CD4-positive, alpha-beta T cell treated with Interleukin-1 beta for 1 hour (primary cell): Measurements from ENCODE around the gene NFKB1.
"Not testable (repeated sequence)": the region's sequence is repeated elsewhere in the genome, so short reads cannot be mapped to it uniquely, and the experiment has no call there.

Source experiments
- DNase-seq, 2 donors: peaks; one replicate each; pipeline ENCODE4 v3.0.0-alpha.2; 2020 to 2022

NFKB1 gene

GRCh38 chr4:102569200-102569599 is 68.0 kb downstream of the NFKB1 start:
- DNase-seq, result no peak

DNA sequence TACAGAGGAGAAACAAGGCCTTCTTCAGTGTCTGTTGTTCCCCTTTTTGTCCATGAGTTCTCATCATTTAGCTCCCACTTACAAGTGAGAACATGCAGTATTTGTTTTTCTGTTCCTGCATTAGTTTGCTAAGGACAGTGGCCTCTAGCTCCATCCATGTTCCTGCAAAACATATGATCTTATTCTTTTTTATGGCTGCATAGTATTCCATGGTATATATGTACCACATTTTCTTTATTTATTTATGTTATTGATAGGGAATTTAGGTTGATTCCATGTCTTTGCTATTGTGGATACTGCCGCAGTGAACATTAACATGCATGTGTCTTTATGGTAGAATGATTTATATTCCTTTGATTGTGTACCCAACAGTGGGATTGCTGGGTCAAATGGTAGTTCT is 69.1 kb downstream of the NFKB1 start:
- DNase-seq, result not testable (repeated sequence)

DNA sequence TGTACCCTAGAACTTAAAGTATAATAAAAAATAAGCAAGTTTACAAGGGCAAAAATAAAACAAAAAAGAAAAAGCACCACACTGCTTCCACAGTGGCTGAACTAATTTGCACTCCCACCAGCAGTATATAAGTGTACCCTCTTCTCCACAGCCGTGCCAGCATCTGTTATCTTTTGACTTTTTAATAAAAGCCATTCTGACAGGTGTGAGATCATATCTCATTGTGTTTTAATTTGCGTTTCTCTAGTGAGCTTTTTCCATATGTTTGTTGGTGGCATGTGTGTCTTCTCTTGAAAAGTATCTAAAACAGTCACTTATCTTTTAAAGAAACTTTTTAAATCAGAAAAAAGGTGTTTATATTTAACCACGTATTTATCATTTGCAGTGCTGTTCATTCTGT is 71.3 kb downstream of the NFKB1 start:
- no peak for DNase-seq

- DNase-seq, result no peak
Measured at GRCh38 chr4:102574317-102574716, 73.2 kb downstream of the NFKB1 start.

- no peak for DNase-seq
Measured at GRCh38 chr4:102575369-102576129, 74.4 kb downstream of the NFKB1 start.

DNA sequence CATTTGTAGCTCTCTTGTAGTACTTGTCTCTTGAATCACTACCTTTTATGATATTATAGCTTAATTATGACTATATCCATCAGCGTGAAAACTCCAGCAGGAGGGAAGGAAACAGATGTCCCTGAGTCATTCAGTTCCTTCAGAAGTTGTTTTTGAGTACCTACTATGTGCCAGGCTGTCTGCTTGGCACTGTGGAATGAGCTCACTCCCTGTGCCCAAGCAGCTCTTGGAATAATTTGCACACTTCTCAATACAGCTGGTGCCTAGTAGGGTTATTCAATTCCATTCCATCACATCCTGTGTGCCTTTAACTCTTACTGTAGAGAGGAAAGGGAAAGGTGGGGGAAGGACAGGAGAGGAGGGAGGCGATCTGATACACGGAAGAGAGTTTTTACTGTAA is 77.1 kb downstream of the NFKB1 start:
- no peak for DNase-seq

DNA sequence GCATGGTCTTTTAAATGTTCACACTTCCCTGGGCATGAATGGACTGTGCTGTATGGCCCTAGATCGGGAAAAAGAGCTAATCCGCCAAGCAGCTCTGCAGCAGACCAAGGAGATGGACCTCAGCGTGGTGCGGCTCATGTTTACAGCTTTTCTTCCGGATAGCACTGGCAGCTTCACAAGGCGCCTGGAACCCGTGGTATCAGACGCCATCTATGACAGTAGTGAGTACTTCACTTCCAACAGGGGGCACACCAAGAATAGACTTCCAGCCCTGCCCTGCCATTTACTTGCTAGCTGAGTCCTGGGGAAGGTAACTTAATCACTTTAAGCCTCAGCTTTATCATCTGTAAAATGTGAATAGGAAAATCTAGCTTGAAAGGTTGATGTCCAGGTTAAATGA is 77.7 kb downstream of the NFKB1 start:
- peak; percentile 11 to 42 for DNase-seq

DNA sequence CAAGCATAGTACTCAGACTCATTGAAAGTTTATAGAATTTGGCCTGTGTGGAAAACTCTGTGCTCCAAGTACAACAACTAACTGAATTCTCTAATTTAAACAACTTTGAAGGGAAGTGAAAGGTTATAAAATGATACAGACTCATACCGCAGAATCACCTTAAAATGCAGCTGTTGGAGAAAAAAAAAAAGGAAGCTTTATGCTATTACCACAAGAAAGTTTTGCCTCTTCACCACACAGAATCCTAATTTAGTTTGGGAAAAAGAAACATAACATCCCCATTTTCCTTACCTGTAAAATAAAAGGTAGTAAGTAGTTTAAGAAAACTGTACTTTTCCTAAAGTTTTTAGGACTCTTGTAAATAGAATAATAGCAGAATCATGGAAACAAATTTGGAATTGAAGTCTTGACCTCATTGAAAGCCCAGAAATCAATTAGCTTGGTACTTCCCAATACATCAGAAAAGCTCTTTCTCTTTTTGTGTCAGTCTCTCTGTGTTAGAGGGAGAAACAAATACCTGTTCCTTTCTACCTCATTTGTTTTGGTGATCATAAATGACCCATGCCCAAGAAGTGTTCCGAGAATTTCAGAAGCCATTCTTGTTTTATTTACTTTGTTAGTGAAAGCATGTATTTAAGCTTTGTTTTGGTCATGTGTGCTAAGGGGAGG is 78.8 kb downstream of the NFKB1 start:
- DNase-seq, result no peak

DNA sequence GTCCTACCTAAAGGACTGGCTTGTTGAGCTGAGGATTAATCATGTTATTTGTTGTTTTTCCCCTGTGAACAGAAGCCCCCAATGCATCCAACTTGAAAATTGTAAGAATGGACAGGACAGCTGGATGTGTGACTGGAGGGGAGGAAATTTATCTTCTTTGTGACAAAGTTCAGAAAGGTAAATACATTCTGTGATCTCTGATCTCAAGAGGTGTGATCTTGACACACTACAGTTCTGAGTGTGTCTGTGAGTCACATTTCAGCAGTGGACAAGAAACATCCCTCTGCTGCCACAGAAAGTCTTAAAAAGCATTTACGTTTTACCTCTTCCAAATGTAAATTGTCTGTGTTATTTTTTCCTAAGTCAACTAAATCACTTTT is 79.3 kb downstream of the NFKB1 start:
- DNase-seq, result no peak

- no peak for DNase-seq
Measured at GRCh38 chr4:102584091-102584490, 82.9 kb downstream of the NFKB1 start.

DNA sequence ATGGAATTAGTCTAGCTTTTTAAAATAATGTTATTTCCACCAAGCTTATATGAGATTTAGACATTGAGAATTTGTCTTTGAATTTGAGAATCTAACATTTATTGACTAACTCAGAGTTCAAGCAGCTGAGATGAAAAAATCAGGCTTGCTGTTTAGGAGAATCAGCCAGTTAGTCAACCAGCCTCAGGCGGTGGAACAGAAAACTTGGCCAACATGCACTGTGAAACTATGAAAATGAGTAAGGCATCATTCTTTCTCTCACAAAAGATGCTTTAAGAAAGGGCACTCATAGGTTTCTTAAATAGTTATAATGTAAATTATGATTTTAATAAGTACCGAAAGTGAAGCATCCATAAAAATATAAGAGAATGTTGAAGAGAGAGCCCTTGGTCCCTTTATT is 84.2 kb downstream of the NFKB1 start:
- no peak for DNase-seq

DNA sequence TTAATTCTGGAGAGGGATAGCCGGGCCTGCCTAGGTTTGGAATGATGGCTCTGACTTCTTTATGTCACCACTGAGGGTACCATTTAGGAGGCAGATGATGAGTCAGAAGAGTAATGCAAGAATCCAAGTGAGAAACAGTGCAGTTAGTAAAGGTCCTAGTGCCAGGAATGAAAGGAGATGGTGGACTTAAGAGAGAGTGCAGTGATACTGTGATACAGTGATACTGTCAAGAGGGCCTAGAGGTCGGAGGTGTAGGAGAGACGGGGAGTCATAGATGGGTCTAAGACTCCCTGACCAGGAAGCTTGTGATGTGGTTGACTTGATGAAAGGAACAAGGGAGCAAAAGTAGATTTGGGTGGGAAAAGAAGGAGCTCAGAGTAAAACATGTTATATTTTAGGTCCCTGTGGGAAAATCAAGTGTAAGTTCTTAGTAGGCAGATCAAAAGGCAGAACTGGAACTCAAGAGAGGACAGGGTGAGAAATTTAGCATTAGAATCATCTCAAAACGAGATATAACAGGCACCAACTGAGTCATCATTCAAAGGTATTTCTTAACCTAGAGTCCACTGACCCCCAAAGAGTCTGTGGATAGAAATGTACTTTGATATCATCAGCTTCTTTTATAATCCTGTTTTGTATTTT is 85.0 kb downstream of the NFKB1 start:
- DNase-seq, result no peak

DNA sequence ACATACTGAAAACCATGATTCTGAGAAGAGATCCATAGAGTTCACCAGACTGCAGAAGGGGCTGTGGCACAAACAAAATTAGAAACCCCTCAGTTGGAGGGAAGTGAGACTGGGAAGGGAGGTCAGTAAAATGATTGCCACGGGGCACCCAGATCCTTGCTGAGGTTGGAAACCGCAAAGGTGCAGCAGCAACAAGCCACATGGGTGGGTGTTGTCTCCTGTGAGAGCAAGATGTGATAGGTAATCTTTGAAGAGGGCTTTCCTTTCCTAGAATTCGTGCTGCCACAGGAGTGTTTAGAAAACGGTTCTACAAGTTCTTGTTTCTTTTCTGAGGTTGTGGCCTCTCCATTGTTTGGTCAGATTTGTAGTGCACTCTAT is 85.5 kb downstream of the NFKB1 start:
- DNase-seq, result peak; percentile 26 to 49

GRCh38 chr4:102589743-102590142 is 88.6 kb downstream of the NFKB1 start:
- DNase-seq, result no peak

DNA sequence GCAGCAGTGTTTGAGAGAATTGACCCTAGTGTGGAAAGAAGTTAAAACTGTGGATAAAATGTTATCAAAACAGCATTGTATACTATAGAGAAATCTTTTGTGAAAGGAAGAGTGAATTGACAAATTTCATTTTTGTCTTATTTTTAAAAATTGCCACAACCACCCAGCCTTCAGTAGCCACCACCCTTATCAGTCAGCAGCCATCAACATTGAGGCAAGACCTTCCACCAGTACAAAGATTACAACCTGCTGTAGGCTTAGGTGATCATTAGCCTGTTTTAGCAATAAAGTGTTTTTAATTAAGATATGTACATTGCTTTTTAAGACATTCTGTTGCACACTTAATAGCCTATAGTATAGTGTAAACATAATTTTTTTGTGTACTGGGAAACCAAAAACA is 91.1 kb downstream of the NFKB1 start:
- DNase-seq, result no peak

DNA sequence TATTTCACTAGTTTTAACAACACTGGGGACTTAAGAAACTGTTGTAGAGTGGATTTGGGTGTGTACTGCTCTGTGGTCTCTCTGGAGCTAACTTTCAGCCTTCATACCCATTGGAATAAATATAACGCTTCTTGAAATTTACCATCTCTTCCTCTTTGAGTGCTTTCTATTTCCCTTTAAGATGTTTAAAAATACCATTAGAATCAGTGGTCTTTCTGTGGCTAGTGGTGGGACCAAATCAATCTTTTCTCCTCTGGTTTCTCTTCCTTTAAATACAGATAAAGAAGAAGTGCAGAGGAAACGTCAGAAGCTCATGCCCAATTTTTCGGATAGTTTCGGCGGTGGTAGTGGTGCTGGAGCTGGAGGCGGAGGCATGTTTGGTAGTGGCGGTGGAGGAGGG is 92.0 kb downstream of the NFKB1 start:
- DNase-seq, result no peak

- no peak for DNase-seq
Measured at GRCh38 chr4:102594000-102594399, 92.8 kb downstream of the NFKB1 start.

DNA sequence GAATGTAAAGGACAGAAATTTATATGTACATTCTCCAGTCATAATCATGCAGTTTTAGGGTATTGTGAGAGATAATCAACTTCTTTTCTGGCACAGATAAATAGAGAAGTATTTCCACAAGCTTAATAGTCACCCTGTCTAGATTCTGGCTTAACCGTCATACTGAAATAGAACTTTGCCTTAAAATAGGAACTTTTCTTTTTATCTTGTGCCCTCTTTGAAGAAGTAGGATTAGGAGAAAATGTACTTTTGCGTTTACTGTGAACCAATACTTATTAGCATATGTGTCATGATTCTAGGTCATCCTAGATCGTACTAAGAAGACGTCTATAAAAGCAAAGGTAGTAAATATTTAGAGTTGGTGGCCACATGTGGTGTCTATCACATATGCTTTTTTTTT is 95.4 kb downstream of the NFKB1 start:
- no peak for DNase-seq

DNA sequence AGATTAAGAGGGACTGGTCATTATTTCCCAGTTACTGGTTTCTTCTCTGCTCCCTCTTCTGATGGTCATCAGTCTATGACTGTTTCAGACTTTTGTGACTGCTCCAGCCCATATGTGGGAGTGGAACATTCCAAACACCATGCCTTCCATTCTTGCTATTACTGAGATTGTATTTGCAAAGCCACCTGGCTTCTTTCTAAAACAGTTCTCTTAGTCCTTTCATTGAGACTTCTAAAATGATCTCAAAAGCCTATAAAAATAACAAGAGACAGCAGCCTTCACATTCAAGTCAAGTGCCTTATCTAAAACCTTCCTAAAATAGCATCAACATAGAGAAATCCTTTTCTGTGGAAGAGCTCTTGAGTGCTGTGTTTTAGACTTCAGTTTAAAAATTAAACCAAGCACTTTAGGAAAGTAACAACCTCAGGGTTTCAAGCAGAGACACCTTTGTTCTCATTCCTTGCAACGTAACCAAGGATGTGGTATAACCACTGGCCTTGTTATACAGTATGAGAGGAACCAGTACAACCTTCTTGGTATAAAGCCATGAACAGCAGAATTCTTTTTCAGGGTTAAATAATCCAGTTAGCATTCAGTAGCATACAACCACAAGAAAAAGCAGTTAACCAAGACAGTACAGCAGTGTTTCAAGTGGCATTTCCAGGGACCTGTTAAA is 97.1 kb downstream of the NFKB1 start:
- DNase-seq, result peak in 1 of 2 donors; percentile 56

- DNase-seq, result no peak
Measured at GRCh38 chr4:102598762-102599374, 97.7 kb downstream of the NFKB1 start.

DNA sequence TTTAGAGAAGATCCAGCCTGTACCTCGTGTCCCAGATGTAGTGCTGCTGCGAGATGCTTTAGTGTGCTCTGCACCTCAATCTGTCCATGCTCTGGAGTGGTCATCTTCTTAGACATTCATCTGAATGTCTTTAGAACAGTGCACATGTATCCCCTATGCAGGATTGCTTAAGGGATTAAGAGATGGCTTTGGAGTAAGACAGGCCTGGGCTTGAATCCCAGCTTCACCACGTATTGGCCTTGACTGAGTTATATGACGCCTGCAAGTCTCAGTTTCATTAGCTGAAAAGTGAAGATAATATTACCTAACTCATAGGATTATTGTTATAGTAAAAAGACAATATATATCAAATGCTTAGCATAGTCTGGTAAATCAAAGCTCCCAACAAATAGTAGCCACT is 98.3 kb downstream of the NFKB1 start:
- DNase-seq, result no peak

DNA sequence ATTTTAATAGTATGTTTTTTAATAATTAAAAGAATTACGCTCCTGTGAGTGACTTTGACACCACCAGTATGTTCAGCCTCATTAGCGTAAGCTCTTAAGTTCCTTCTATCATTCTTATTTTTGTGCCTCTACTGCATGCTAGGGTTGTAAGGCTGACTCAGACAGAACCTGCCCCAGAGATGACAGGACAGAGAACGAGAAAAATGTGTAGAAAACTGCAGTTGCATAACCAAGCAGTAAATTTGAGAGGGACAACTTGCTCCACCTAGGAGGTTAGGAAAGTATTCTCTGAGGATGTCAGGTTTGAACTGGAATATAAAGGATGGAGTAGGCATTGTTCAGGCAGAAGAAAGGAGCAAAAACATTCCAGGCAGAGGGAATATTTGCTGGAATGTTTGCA is 98.7 kb downstream of the NFKB1 start:
- DNase-seq, result no peak

GRCh38 chr4:102600689-102601088 is 99.5 kb downstream of the NFKB1 start:
- no peak for DNase-seq
